SK-N-SH treated with all-trans-retinoic acid at 6 μM for 48 hours (cell line): ENCODE data around the gene ARAP1.

ENCODE experiments used
- ARNTL ChIP-seq: fragments of 450-650 bp; formaldehyde crosslinking; IDR thresholded peaks from 2 replicates; pipeline ENCODE4 v1.5.0; 2020; ENCODE audit warnings: low read depth, mild to moderate bottlenecking, moderate library complexity, borderline replicate concordance
- BACH2 ChIP-seq: fragments of 250-450 bp; sonication (Bioruptor Pico); IDR thresholded peaks from 2 replicates; pipeline ENCODE4 v1.9.0; 2021; ENCODE audit warnings: mild to moderate bottlenecking, borderline replicate concordance
- CSRNP3 ChIP-seq: fragments of 250-450 bp; sonication (Bioruptor Pico); IDR thresholded peaks from 2 replicates; pipeline ENCODE4 v1.5.1; 2021; ENCODE audit warnings: mild to moderate bottlenecking, moderate library complexity
- ESRRG ChIP-seq: fragments of 250-450 bp; sonication (Bioruptor Pico); IDR thresholded peaks from 2 replicates; pipeline ENCODE4 v1.6.1; 2021; ENCODE audit warnings: mild to moderate bottlenecking
- POU6F1 ChIP-seq: fragments of 250-450 bp; sonication (Bioruptor Pico); IDR thresholded peaks from 2 replicates; pipeline ENCODE4 v1.8.0; 2021; ENCODE audit warnings: low read depth, mild to moderate bottlenecking, moderate library complexity, borderline replicate concordance
- TCF4 ChIP-seq: fragments of 250-450 bp; sonication (Bioruptor Pico); IDR thresholded peaks from 2 replicates; pipeline ENCODE4 v1.8.0; 2021; ENCODE audit warnings: mild to moderate bottlenecking, moderate library complexity, borderline replicate concordance
- ZFP3 ChIP-seq: fragments of 250-450 bp; sonication (Bioruptor Pico); IDR thresholded peaks from 2 replicates; pipeline ENCODE4 v1.5.0; 2020; ENCODE audit warnings: mild to moderate bottlenecking, moderate library complexity
- ZNF565 ChIP-seq: fragments of 450-650 bp; formaldehyde crosslinking; conservative IDR thresholded peaks from 2 replicates; pipeline ENCODE4 v1.5.0; 2020; ENCODE audit warnings: low read depth, mild to moderate bottlenecking, moderate library complexity
- TF ChIP-seq, protein P1 (sequence below): fragments of 250-450 bp; sonication (Bioruptor Pico); IDR thresholded peaks from 2 replicates; pipeline ENCODE4 v1.8.0; 2020; ENCODE audit warnings: mild to moderate bottlenecking, moderate library complexity, borderline replicate concordance
- TF ChIP-seq, protein P2 (sequence below): fragments of 250-450 bp; sonication (Bioruptor Pico); IDR thresholded peaks from 2 replicates; pipeline ENCODE4 v1.5.0; 2020; ENCODE audit warnings: mild to moderate bottlenecking, moderate library complexity
- TF ChIP-seq, protein P3 (sequence below): fragments of 250-450 bp; sonication (Bioruptor Pico); IDR thresholded peaks from 2 replicates; pipeline ENCODE4 v1.5.1; 2020; ENCODE audit warnings: low read depth, mild to moderate bottlenecking, moderate library complexity

GRCh38 chr11:72701466-72701865 is 50.7 kb downstream of the ARAP1 start:
- no peak for TF ChIP-seq ZNF565 (CRISPR knock-in tag)
- TF ChIP-seq, protein P1, sequence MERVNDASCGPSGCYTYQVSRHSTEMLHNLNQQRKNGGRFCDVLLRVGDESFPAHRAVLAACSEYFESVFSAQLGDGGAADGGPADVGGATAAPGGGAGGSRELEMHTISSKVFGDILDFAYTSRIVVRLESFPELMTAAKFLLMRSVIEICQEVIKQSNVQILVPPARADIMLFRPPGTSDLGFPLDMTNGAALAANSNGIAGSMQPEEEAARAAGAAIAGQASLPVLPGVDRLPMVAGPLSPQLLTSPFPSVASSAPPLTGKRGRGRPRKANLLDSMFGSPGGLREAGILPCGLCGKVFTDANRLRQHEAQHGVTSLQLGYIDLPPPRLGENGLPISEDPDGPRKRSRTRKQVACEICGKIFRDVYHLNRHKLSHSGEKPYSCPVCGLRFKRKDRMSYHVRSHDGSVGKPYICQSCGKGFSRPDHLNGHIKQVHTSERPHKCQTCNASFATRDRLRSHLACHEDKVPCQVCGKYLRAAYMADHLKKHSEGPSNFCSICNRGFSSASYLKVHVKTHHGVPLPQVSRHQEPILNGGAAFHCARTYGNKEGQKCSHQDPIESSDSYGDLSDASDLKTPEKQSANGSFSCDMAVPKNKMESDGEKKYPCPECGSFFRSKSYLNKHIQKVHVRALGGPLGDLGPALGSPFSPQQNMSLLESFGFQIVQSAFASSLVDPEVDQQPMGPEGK, result no peak
- no peak for TF ChIP-seq ZFP3 (CRISPR knock-in tag)
- TF ChIP-seq ESRRG (CRISPR knock-in tag), result no peak
- TF ChIP-seq BACH2, result no peak
- no peak for TF ChIP-seq ARNTL
- no peak for TF ChIP-seq POU6F1 (CRISPR knock-in tag)
- TF ChIP-seq, protein P2, sequence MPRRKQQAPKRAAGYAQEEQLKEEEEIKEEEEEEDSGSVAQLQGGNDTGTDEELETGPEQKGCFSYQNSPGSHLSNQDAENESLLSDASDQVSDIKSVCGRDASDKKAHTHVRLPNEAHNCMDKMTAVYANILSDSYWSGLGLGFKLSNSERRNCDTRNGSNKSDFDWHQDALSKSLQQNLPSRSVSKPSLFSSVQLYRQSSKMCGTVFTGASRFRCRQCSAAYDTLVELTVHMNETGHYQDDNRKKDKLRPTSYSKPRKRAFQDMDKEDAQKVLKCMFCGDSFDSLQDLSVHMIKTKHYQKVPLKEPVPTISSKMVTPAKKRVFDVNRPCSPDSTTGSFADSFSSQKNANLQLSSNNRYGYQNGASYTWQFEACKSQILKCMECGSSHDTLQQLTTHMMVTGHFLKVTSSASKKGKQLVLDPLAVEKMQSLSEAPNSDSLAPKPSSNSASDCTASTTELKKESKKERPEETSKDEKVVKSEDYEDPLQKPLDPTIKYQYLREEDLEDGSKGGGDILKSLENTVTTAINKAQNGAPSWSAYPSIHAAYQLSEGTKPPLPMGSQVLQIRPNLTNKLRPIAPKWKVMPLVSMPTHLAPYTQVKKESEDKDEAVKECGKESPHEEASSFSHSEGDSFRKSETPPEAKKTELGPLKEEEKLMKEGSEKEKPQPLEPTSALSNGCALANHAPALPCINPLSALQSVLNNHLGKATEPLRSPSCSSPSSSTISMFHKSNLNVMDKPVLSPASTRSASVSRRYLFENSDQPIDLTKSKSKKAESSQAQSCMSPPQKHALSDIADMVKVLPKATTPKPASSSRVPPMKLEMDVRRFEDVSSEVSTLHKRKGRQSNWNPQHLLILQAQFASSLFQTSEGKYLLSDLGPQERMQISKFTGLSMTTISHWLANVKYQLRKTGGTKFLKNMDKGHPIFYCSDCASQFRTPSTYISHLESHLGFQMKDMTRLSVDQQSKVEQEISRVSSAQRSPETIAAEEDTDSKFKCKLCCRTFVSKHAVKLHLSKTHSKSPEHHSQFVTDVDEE (CRISPR knock-in tag), result no peak
- no peak for TF ChIP-seq CSRNP3 (CRISPR knock-in tag)
- no peak for TF ChIP-seq TCF4
- TF ChIP-seq, protein P3, sequence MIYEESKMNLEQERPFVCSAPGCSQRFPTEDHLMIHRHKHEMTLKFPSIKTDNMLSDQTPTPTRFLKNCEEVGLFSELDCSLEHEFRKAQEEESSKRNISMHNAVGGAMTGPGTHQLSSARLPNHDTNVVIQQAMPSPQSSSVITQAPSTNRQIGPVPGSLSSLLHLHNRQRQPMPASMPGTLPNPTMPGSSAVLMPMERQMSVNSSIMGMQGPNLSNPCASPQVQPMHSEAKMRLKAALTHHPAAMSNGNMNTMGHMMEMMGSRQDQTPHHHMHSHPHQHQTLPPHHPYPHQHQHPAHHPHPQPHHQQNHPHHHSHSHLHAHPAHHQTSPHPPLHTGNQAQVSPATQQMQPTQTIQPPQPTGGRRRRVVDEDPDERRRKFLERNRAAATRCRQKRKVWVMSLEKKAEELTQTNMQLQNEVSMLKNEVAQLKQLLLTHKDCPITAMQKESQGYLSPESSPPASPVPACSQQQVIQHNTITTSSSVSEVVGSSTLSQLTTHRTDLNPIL (CRISPR knock-in tag), result no peak
